MG63 (cell line): ENCODE measurements around the gene SLC45A2. TPM values are rescaled to one million over a fixed set of nuclear protein-coding genes. Genes with fewer than 3 reads are reported as not detected.
"Not testable (repeated sequence)": the region's sequence is repeated elsewhere in the genome, so short reads cannot be mapped to it uniquely, and the experiment has no call there.

Experiments
- DNase-seq: peaks from one replicate; pipeline ENCODE4 v3.0.0-alpha.2; 2020
- H3K27me3 ChIP-seq: fragments of 250-450 bp; sonication (Bioruptor Pico); 2 replicates; pipeline ENCODE4 v1.5.1; 2020; ENCODE audit warnings: mild to moderate bottlenecking, moderate library complexity
- H3K36me3 ChIP-seq: fragments of 250-450 bp; sonication (Bioruptor Pico); 2 replicates; pipeline ENCODE4 v1.5.1; 2020; ENCODE audit warnings: mild to moderate bottlenecking, moderate library complexity
- H3K4me3 ChIP-seq: fragments of 250-450 bp; sonication (Bioruptor Pico); 2 replicates; pipeline ENCODE4 v1.5.1; 2020; ENCODE audit warnings: mild to moderate bottlenecking, moderate library complexity
- H3K9me3 ChIP-seq: fragments of 250-450 bp; sonication (Bioruptor Pico); 2 replicates; pipeline ENCODE4 v1.5.1; 2020; ENCODE audit warnings: mild to moderate bottlenecking, moderate library complexity
- total RNA-seq: library from RNA; depleted of rRNA; stranded (reverse); fragments of >200 nt; shearing (Covaris generic); gene quantifications from 2 replicates; pipeline ENCODE4 v1.2.3, GENCODE V29; 2014; ENCODE audit warnings: low replicate concordance

SLC45A2 gene
- total RNA-seq, 1 experiment from 2014 or later = not detected

DNA sequence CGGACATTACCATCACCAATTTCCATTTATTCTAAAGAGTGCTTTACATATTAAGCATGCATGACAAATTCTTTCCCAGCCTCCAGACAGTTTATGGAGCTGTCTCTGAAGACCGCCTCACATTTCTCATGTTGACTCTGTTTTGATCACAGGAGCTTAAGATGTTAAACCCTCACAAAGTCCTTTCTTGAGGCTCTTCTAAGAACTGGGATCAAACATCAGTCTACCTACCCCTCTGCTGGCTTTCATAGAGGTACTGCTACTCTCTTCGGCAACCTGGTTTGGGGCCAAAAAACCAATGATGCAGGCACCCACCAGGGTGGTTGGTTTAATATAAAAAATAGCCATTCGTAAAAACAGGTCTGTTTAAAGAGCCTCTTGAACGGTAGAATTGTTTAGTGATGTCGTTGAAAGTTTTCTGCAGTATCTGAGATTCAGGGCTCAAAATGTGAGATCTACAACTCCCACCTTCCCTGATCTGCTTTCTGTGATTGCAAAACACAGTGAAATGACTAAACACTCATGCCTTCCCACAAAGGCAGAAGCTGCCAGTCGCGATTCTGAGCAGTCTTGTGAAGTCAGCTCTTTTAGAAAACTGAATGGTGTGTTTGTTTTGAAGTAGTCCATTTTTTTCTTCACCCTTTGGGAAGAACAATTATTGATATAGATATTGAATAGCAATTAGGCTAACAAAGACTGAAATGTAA is 44.8 kb downstream of the SLC45A2 start:
- peaks cover 66% of the 10 kb centered on the region for H3K27me3 ChIP-seq
- no peak for DNase-seq
- no peak overlapping the region for H3K4me3 ChIP-seq

DNA sequence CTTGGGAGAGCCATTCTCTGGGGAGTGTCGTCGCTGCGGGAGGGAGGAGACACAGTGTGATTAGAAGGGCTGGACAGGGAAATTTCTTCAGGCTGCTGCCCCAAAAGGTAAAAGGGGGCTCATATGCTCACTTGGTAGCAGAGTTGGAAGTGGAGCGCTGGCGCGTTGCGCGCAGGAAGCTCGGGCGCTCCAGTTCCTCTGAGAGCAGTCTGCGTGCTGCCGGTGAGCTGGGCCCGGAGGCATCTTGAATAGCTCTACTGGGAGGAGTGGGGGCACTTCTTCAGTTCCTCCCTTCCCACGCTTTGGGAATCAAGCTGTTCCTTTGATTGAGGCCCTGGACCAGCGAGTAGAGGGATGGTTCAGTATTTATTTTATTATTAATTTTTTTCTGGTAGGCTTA is 45.6 kb downstream of the SLC45A2 start:
- Histone ChIP-seq H3K9me3 (no peaks in the 10 kb centered on the region), H3K27me3 (peaks cover 66% of the 10 kb centered on the region), H3K36me3 (no peaks in the 10 kb centered on the region), H3K4me3 (no peak overlapping the region)
- no peak for DNase-seq

More for the DNA sequence above, 44.8 kb downstream of the SLC45A2 start:
- Histone ChIP-seq H3K36me3 (no peaks in the 10 kb centered on the region), H3K9me3 (no peaks in the 10 kb centered on the region)

DNA sequence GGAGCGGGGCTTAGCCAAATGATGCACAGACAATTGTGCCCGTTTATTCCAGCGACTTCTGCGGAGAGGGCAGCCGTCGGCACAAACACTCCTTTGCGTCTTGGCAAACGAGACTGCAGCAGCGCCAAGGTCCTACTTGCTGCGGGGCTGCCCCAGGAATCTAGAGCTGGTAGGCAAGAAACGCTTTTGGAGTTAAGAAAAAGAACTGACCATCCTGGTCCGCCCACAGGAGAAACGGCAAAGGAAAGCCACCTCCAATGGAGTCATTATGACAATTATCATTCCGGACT is 46.0 kb downstream of the SLC45A2 start:
- H3K4me3 ChIP-seq = no peak overlapping the region
- no peaks in the 10 kb centered on the region for H3K36me3 ChIP-seq
- peaks cover 64% of the 10 kb centered on the region for H3K27me3 ChIP-seq

DNA sequence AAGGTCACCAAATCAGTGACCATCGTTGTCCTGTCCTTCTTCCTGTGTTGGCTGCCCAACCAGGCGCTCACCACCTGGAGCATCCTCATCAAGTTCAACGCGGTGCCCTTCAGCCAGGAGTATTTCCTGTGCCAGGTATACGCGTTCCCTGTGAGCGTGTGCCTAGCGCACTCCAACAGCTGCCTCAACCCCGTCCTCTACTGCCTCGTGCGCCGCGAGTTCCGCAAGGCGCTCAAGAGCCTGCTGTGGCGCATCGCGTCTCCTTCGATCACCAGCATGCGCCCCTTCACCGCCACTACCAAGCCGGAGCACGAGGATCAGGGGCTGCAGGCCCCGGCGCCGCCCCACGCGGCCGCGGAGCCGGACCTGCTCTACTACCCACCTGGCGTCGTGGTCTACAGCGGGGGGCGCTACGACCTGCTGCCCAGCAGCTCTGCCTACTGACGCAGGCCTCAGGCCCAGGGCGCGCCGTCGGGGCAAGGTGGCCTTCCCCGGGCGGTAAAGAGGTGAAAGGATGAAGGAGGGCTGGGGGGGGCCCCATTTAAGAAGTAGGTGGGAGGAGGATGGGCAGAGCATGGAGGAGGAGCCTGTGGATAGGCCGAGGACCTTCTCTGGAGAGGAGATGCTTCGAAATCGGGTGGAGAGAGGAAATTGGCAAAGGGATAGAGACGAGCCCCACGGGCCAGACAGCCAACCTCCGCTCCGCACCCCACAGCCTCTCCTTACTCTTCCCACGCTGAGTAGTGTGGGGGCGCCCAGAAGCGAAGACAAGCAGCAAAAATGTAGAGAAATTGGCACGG is 46.6 kb downstream of the SLC45A2 start:
- no peak for DNase-seq
- H3K27me3 ChIP-seq = peaks cover 62% of the 10 kb centered on the region
- no peaks in the 10 kb centered on the region for H3K36me3 ChIP-seq
- H3K4me3 ChIP-seq = no peak overlapping the region
- no peaks in the 10 kb centered on the region for H3K9me3 ChIP-seq

More for the DNA sequence above, 46.0 kb downstream of the SLC45A2 start:
- no peak for DNase-seq
- H3K9me3 ChIP-seq = no peaks in the 10 kb centered on the region

DNA sequence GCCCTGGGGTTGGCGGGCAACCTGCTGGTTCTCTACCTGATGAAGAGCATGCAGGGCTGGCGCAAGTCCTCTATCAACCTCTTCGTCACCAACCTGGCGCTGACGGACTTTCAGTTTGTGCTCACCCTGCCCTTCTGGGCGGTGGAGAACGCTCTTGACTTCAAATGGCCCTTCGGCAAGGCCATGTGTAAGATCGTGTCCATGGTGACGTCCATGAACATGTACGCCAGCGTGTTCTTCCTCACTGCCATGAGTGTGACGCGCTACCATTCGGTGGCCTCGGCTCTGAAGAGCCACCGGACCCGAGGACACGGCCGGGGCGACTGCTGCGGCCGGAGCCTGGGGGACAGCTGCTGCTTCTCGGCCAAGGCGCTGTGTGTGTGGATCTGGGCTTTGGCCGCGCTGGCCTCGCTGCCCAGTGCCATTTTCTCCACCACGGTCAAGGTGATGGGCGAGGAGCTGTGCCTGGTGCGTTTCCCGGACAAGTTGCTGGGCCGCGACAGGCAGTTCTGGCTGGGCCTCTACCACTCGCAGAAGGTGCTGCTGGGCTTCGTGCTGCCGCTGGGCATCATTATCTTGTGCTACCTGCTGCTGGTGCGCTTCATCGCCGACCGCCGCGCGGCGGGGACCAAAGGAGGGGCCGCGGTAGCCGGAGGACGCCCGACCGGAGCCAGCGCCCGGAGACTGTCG is 47.3 kb downstream of the SLC45A2 start:
- no peaks in the 10 kb centered on the region for H3K36me3 ChIP-seq
- H3K4me3 ChIP-seq = no peak overlapping the region
- peaks cover 59% of the 10 kb centered on the region for H3K27me3 ChIP-seq
- H3K9me3 ChIP-seq = no peaks in the 10 kb centered on the region
- no peak for DNase-seq

DNA sequence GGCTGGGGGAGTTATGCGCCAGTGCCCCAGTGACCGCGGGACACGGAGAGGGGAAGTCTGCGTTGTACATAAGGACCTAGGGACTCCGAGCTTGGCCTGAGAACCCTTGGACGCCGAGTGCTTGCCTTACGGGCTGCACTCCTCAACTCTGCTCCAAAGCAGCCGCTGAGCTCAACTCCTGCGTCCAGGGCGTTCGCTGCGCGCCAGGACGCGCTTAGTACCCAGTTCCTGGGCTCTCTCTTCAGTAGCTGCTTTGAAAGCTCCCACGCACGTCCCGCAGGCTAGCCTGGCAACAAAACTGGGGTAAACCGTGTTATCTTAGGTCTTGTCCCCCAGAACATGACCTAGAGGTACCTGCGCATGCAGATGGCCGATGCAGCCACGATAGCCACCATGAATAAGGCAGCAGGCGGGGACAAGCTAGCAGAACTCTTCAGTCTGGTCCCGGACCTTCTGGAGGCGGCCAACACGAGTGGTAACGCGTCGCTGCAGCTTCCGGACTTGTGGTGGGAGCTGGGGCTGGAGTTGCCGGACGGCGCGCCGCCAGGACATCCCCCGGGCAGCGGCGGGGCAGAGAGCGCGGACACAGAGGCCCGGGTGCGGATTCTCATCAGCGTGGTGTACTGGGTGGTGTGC is 48.0 kb downstream of the SLC45A2 start, which contains the start of gene RXFP3:
Gene RXFP3, plus strand, starts transcription at position 6 of the 636 bp plus-strand sequence. Its CDS starts 355 bp downstream, at position 361.
- Histone ChIP-seq H3K4me3 (no peak within 1 kb of the TSS), H3K27me3 (peaks cover 57% of the 10 kb centered on the region), H3K9me3 (no peaks in the 10 kb centered on the region), H3K36me3 (no peaks in the 10 kb centered on the region)
- peak; percentile 3 for DNase-seq

DNA sequence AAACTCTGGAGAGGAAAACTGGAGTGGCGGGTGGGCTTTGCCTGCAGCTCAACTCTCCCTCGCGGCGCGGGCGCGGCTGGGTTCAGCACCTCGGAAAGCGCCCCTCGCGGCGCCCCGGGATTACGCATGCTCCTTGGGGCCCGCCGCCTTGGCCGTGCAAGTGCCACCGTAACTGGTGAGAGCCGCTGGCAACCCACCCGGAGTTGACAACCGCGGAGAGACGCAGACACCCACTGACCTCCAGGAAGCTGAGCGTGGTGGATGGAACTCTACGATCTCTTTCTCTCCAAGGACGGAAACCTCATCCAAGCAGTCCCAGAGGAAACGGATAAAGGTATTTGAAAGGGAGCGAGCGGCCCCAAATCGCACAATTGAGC is 48.5 kb downstream of the SLC45A2 start:
- Histone ChIP-seq H3K36me3 (no peaks in the 10 kb centered on the region), H3K9me3 (no peaks in the 10 kb centered on the region), H3K27me3 (peaks cover 52% of the 10 kb centered on the region), H3K4me3 (no peak overlapping the region)
- peak; percentile 24 for DNase-seq

DNA sequence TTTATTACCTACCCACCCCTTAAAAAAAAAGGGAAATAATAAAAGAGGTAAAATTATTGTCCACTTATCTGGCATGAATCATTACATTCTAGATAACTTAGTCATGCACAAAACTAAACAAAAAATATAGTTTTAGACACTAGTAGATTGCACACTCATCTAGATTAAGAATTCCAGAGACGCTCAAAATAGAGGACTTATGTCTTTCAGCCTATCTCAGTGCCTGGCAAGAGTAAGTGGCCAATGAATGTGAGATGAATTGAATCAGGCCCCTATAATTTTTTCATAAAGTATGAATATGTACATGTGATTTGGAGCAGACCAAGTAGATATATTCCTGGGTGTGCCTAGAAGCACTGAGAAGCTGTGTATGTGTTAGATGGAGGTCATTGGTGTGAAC is 50.3 kb downstream of the SLC45A2 start:
- DNase-seq = no peak
- Histone ChIP-seq H3K27me3 (peaks cover 40% of the 10 kb centered on the region), H3K9me3 (no peaks in the 10 kb centered on the region), H3K4me3 (no peak overlapping the region), H3K36me3 (no peaks in the 10 kb centered on the region)

DNA sequence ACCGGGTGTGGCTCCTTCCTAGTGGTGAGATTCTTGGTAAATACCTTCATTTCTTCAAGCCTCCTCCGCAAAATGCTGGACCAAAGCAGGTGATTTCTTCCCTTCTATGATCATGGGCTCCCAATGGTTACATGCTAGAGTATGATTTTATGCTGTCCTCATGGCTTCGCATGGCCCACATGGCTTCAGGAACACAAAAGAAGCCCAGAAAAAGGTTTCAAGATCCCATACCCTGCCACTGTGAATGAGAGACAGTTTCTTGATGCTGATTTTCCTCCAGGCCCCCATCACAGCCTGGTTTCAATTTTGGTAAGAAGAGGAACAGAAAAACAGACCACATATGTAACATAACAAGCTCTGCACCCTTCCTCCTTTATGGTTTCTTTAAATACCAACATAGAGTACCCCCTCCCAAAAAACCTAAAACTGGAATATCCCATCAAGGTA is 50.7 kb downstream of the SLC45A2 start:
- H3K4me3 ChIP-seq = no peak overlapping the region
- H3K36me3 ChIP-seq = no peaks in the 10 kb centered on the region
- H3K9me3 ChIP-seq = no peaks in the 10 kb centered on the region
- H3K27me3 ChIP-seq = peaks cover 38% of the 10 kb centered on the region
- no peak for DNase-seq

DNA sequence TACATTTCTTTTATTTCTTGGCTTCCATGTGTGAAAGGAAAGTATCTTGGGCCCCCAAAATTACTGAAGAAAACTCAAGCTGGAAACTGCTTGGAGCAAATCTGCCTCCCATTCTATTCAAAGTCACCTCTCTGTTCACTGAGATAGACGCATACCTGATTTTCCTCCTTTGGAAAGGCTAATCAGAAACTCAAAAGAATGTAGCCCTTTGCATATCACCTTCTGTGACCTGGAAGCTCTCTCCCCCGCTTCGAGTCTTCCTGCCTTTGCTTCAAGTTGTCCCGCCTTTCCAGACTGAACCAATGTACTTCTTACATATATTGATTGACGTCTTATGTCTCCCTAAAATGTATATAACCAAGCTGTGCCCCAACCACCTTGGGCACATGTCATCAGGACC is 53.4 kb downstream of the SLC45A2 start:
- no peaks in the 10 kb centered on the region for H3K9me3 ChIP-seq
- peaks cover 11% of the 10 kb centered on the region for H3K27me3 ChIP-seq
- no peak for DNase-seq
- H3K4me3 ChIP-seq = no peak overlapping the region
- no peaks in the 10 kb centered on the region for H3K36me3 ChIP-seq

DNA sequence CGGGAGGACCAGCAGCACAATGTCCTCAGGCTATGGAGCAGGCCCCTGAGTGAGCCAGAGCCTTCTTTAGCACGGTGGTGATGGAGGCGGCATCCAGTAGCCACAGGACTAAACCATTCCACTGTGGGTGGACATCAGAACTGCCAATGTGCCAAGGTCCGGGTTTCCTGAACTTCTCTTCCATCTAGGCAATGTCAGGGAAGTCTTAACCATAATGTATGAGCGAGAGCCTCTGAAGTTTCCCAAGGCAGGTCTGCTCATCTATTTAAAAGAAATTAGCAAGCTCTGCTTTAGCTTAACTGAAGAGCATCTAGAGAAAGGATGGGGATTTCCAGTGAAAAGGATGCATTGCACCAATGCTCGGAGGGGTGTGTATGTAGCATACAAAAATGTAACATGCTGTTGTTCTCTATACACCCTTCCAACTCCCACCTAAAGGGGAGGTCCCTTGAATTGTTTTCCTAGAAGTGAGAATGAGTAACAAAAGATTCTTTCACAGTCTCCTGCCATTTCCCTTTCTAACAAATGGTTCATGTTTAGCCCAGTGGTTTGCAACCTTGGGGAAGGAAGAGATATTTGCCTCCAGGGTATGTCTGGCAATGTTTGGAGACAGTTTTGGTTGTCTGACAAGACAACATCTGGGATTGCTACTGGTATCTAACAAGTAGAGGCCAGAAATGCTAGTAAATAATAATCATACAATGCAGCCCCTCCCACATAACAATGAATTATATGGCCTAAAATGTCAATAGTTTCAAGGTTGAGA is 54.4 kb downstream of the SLC45A2 start:
- Histone ChIP-seq H3K27me3 (peaks cover 1% of the 10 kb centered on the region), H3K9me3 (no peaks in the 10 kb centered on the region), H3K4me3 (no peak overlapping the region), H3K36me3 (no peaks in the 10 kb centered on the region)
- DNase-seq = no peak

DNA sequence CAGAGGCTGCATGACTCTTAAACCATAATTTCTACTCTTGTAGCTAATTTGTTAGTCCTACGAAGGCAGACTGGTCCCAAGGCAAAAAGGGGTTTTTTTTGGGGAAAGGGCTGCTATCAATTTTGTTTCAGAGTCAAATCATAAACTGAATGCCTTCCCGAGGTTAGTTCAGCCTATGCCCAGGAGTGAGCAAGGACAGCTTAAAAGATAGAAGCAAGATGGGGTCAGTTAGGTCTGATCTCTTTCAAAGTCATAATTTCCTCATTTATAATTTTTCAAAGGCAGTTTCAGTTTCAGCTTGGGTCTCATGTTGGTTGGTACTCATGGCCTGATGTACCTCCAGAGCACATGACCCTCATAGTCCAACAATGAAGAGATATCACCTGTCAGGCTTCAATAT is 56.2 kb downstream of the SLC45A2 start:
- Histone ChIP-seq H3K27me3 (no peaks in the 10 kb centered on the region), H3K9me3 (no peaks in the 10 kb centered on the region), H3K36me3 (no peaks in the 10 kb centered on the region), H3K4me3 (no peak overlapping the region)
- DNase-seq = no peak

DNA sequence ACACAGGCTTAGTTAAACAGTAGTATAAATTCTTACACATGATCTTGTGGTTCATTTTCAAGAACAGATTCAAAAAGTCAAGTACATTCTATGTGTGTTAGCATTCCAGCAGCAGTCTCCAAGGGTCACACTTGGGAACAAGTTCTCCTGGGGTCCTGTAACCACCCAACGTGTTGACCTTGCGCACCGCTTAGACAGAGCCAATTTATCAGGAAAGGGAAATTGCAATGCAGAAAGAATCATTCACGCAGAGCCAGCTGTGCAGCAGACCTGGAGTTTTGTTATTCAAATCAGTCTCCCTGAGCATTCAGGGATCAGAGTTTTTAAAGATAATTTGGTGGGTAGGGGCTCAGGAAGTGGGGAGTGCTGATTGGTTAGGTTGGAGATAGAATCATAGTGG is 56.8 kb downstream of the SLC45A2 start:
- Histone ChIP-seq H3K9me3 (no peaks in the 10 kb centered on the region), H3K36me3 (no peaks in the 10 kb centered on the region), H3K4me3 (no peak overlapping the region), H3K27me3 (no peaks in the 10 kb centered on the region)
- no peak for DNase-seq

DNA sequence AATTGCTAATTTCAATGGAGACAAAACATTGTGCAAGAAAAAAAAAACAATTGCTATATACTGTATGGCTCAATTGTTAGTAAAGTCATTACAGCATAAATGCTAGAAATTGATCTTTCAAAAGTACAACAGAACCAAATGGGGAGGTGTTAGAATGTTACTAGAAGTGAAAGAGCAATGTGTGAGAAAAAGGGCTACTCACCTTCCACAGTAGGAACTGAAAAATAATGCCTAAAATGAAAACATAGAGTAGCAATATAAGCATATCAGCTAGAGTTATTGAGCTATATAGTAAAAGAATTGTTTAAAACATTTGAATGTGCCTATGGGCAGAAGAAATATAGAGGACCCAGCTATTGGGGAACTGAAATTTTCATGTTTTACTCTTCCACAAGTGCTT is 59.2 kb downstream of the SLC45A2 start:
- no peak overlapping the region for H3K4me3 ChIP-seq
- peaks cover 2% of the 10 kb centered on the region; the same call in 1 of the 2 replicates for H3K27me3 ChIP-seq
- no peaks in the 10 kb centered on the region for H3K36me3 ChIP-seq
- DNase-seq = no peak
- H3K9me3 ChIP-seq = no peaks in the 10 kb centered on the region

DNA sequence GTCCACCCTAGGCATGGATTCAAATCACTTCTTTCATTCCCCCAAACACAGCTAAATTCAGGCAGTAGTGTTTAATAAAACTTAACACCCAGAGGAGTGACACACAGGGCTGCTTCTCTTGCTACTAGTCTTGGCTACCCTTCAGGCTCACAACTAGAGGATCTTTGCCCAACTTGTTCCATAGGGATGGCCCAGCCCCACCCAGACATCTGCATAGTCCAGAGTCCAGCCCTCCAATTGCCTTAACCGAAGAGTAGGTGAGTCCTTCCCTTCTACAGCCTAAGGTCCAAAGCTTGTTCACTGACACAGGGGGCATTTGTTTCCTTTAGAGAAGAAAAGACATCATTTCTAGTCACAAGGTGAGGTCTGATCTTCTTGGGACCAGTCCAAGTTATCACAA is 63.5 kb downstream of the SLC45A2 start:
- H3K9me3 ChIP-seq = 0 out of 2 replicates have a peak, but pooled peaks cover 3% of the 10 kb centered on the region
- H3K36me3 ChIP-seq = no peaks in the 10 kb centered on the region
- no peak overlapping the region for H3K4me3 ChIP-seq
- no peak for DNase-seq
- H3K27me3 ChIP-seq = peaks cover 2% of the 10 kb centered on the region; the same call in 1 of the 2 replicates

DNA sequence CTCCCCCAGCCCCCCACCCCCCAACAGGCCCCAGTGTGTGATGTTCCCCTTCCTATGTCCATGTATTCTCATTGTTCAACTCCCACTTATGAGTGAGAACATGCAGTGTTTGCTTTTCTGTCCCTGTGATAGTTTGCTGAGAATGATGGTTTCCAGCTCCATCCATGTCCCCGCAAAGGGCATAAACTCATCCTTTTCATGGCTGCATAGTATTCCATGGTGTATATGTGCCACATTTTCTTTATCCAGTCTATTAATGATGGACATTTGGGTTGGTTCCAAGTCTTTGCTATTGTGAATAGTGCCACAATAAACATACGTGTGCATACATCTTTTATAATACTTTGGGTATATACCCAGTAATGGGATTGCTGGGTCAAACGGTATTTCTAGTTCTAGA is 69.6 kb downstream of the SLC45A2 start:
- not testable (repeated sequence) for H3K27me3 ChIP-seq, H3K36me3 ChIP-seq, H3K9me3 ChIP-seq, H3K4me3 ChIP-seq, DNase-seq
